HEK293 (cell line): ENCODE data around the gene ATP8B1.

Experiments used
- CTCF ChIA-PET: fragments of 350-600 bp; formaldehyde crosslinking; extraction: SDS; loops from one replicate; lab custom pipeline; 2021; ENCODE audit warnings: antibody characterized with exemption; lab: Yijun Ruan, JAX
- POLR2A ChIA-PET: fragments of 300-600 bp; formaldehyde crosslinking; extraction: SDS; loops from one replicate; lab custom pipeline; 2020; ENCODE audit warnings: antibody characterized with exemption, inconsistent platforms; lab: Yijun Ruan, JAX
- H3K27ac ChIP-seq: fragments of 200-500 bp; sonication (Bioruptor generic); 2 replicates; pipeline ENCODE4 v1.5.1; 2014; ENCODE audit warnings: low read depth, low read length, control low read depth, inconsistent platforms; ENCODE audit errors: extremely low read depth
- H3K36me3 ChIP-seq, 2 experiments: fragments of 200-500 bp in 1 of 2; sonication (Bioruptor generic) in 1 of 2; 1 replicate in 1 of 2; 2 replicates in 1 of 2; pipeline ENCODE4 v1.5.1; 2014 to 2017; ENCODE audit warnings: inconsistent platforms in 2 of 2, low read length in 2 of 2; ENCODE audit not compliant: control insufficient read depth in 2 of 2, insufficient read depth in 1 of 2
- H3K4me1 ChIP-seq: fragments of 200-500 bp; sonication (Bioruptor generic); 2 replicates; pipeline ENCODE4 v1.5.1; 2014; ENCODE audit warnings: mild to moderate bottlenecking, low read length, inconsistent platforms; ENCODE audit not compliant: control insufficient read depth, insufficient read depth
- H3K4me3 ChIP-seq: 2 replicates; pipeline ENCODE4 v1.5.1; 2011; ENCODE audit warnings: low read depth, mild to moderate bottlenecking, control low read depth, low read length, moderate library complexity
- H3K9me3 ChIP-seq: fragments of 200-500 bp; sonication (Bioruptor generic); 2 replicates; pipeline ENCODE4 v1.5.1; 2014; ENCODE audit warnings: low read depth, low read length, inconsistent platforms; ENCODE audit not compliant: control insufficient read depth, insufficient read depth
- GLIS1 ChIP-seq: fragments of 450-650 bp; formaldehyde crosslinking; IDR thresholded peaks from 2 replicates; pipeline ENCODE4 v1.5.1; 2016; ENCODE audit warnings: missing biosample characterization, missing genetic modification characterization
- HOXD13 ChIP-seq: sonication (generic); formaldehyde crosslinking; IDR thresholded peaks from 2 replicates; pipeline ENCODE4 v1.8.0; 2022; ENCODE audit warnings: missing genetic modification reagents, borderline replicate concordance
- SP2 ChIP-seq: fragments of 450-650 bp; formaldehyde crosslinking; IDR thresholded peaks from 2 replicates; pipeline ENCODE4 v1.5.1; 2016; ENCODE audit warnings: missing biosample characterization, missing genetic modification characterization
- TSHZ1 ChIP-seq: fragments of 450-650 bp; formaldehyde crosslinking; IDR thresholded peaks from 2 replicates; pipeline ENCODE4 v1.5.1; 2016; ENCODE audit warnings: missing biosample characterization, missing genetic modification characterization, borderline replicate concordance
- YY2 ChIP-seq: fragments of 450-650 bp; formaldehyde crosslinking; IDR thresholded peaks from 2 replicates; pipeline ENCODE4 v1.5.1; 2016; ENCODE audit warnings: missing biosample characterization, missing genetic modification characterization
- ZBTB11 ChIP-seq: fragments of 450-650 bp; formaldehyde crosslinking; conservative IDR thresholded peaks from 2 replicates; pipeline ENCODE4 v1.5.1; 2016; ENCODE audit warnings: low read depth, missing biosample characterization, missing genetic modification characterization
- ZBTB49 ChIP-seq: fragments of 450-650 bp; formaldehyde crosslinking; IDR thresholded peaks from 2 replicates; pipeline ENCODE4 v1.5.1; 2016; ENCODE audit warnings: missing biosample characterization, missing genetic modification characterization, low read depth
- ZNF10 ChIP-seq: fragments of 450-650 bp; formaldehyde crosslinking; IDR thresholded peaks from 2 replicates; pipeline ENCODE4 v1.5.1; 2017; ENCODE audit warnings: missing biosample characterization, missing genetic modification characterization
- ZNF169 ChIP-seq: fragments of 450-650 bp; formaldehyde crosslinking; IDR thresholded peaks from 2 replicates; pipeline ENCODE4 v1.5.1; 2016; ENCODE audit warnings: missing biosample characterization, missing genetic modification characterization
- ZNF175 ChIP-seq: fragments of 450-650 bp; formaldehyde crosslinking; IDR thresholded peaks from 2 replicates; pipeline ENCODE4 v1.5.1; 2016; ENCODE audit warnings: missing biosample characterization, missing genetic modification characterization
- ZNF214 ChIP-seq: fragments of 450-650 bp; formaldehyde crosslinking; IDR thresholded peaks from 2 replicates; pipeline ENCODE4 v1.5.1; 2017; ENCODE audit warnings: missing biosample characterization, mild to moderate bottlenecking, missing genetic modification characterization, borderline replicate concordance
- ZNF341 ChIP-seq: fragments of 450-650 bp; formaldehyde crosslinking; IDR thresholded peaks from 2 replicates; pipeline ENCODE4; 2016; ENCODE audit warnings: low read depth, missing biosample characterization, missing genetic modification characterization
- ZNF473 ChIP-seq: fragments of 450-650 bp; formaldehyde crosslinking; IDR thresholded peaks from 2 replicates; pipeline ENCODE4 v1.5.1; 2017; ENCODE audit warnings: missing biosample characterization, missing genetic modification characterization
- ZNF510 ChIP-seq: fragments of 450-650 bp; formaldehyde crosslinking; IDR thresholded peaks from 2 replicates; pipeline ENCODE4 v1.5.1; 2018; ENCODE audit warnings: mild to moderate bottlenecking, missing genetic modification characterization, missing biosample characterization; ENCODE audit not compliant: insufficient replicate concordance
- ZNF514 ChIP-seq: fragments of 450-650 bp; formaldehyde crosslinking; IDR thresholded peaks from 2 replicates; pipeline ENCODE4 v1.5.1; 2016; ENCODE audit warnings: missing biosample characterization, missing genetic modification characterization
- ZNF639 ChIP-seq: fragments of 450-650 bp; formaldehyde crosslinking; IDR thresholded peaks from 2 replicates; pipeline ENCODE4 v1.5.1; 2016; ENCODE audit warnings: missing biosample characterization, missing genetic modification characterization
- ZNF660 ChIP-seq: fragments of 450-650 bp; IDR thresholded peaks from 2 replicates; pipeline ENCODE4 v1.5.1; 2018; ENCODE audit warnings: missing biosample characterization, mild to moderate bottlenecking, missing genetic modification characterization
- ZNF664 ChIP-seq: fragments of 450-650 bp; formaldehyde crosslinking; IDR thresholded peaks from 2 replicates; pipeline ENCODE4 v1.5.1; 2016; ENCODE audit warnings: missing biosample characterization, missing genetic modification characterization
- ZSCAN30 ChIP-seq: fragments of 450-650 bp; IDR thresholded peaks from 2 replicates; pipeline ENCODE4 v1.5.1; 2018; ENCODE audit warnings: missing biosample characterization, mild to moderate bottlenecking, missing genetic modification characterization, moderate library complexity
- TF ChIP-seq, protein P1 (sequence below): fragments of 450-650 bp; IDR thresholded peaks from 2 replicates; pipeline ENCODE4 v1.5.1; 2018; ENCODE audit warnings: missing biosample characterization, missing genetic modification characterization

Gene ATP8B1

DNA sequence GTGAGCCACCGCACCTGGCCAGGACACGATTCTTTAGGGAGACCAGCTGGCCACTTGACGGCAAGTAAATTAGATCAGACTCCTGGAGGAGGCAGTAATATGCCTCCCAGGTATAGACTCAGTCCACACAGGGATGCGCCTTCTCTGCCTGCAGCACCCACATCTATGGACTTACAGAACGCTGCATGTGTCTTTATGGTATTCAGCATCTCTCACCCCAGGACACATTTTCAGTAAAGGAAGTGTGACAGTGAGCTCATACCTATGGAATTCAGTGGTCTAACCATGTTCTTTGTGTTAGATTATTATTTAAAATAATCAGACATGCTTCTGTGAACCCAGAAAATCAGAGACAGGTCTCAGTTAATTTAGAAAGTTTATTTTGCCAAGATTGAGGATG lies 175.6 kb downstream of the ATP8B1 start (continued):
- no peak for TF ChIP-seq ZBTB11 (tag by site-specific recombination)
- no peak for TF ChIP-seq ZBTB49 (tag by site-specific recombination)
- TF ChIP-seq, protein P1, sequence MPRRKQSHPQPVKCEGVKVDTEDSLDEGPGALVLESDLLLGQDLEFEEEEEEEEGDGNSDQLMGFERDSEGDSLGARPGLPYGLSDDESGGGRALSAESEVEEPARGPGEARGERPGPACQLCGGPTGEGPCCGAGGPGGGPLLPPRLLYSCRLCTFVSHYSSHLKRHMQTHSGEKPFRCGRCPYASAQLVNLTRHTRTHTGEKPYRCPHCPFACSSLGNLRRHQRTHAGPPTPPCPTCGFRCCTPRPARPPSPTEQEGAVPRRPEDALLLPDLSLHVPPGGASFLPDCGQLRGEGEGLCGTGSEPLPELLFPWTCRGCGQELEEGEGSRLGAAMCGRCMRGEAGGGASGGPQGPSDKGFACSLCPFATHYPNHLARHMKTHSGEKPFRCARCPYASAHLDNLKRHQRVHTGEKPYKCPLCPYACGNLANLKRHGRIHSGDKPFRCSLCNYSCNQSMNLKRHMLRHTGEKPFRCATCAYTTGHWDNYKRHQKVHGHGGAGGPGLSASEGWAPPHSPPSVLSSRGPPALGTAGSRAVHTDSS (tag by site-specific recombination), result no peak
- no peak for TF ChIP-seq SP2 (tag by site-specific recombination)
- TF ChIP-seq GLIS1 (tag by site-specific recombination), result no peak
- TF ChIP-seq ZNF664 (tag by site-specific recombination), result no peak
- no peak for TF ChIP-seq YY2 (tag by site-specific recombination)
- TF ChIP-seq ZNF175, result no peak
- no peak for TF ChIP-seq ZNF514 (tag by site-specific recombination)
- no peak for TF ChIP-seq ZNF214 (tag by site-specific recombination)
- TF ChIP-seq, all 188 proteins: peak for 0

DNA sequence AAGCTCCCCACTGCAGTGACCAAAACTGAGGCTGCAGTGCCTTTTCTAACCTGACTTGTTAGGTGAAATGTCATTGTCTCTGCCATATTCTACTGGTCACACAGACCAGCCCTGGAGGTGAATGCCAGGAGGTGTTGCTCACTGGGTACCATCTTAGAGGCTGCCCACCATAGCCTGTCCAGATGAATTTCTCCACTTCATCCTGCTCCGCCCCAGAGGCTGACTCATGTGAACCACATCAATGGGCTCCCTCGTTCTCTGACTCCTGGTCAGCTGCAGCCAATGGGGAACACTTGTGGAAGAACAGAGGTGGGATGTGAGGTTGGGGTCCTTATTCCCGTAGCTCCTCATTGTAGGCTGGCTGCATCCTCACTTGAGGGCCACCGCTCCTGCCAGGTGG lies 178.1 kb downstream of the ATP8B1 start:
- ChIA-PET CTCF (interaction anchor here (0.9 to 1.0 kb wide), 2 partner anchors 257 to 500 kb away, joined by 3 to 5 read pairs; no protein-coding TSS in a partner anchor), POLR2A (interaction anchor here (0.7 kb wide), 1 partner anchor 63 kb away, joined by 5 read pairs; no protein-coding TSS in a partner anchor)
- peaks cover 0 to 2% of the 10 kb centered on the region in 2 experiments; a peak in 1 of 3 replicates for H3K36me3 ChIP-seq
- H3K4me1 ChIP-seq, result no peaks in the 10 kb centered on the region
- no peak overlapping the region for H3K4me3 ChIP-seq
- no peaks in the 10 kb centered on the region for H3K9me3 ChIP-seq
- TF ChIP-seq ZNF10 (tag by site-specific recombination), result no peak
- TF ChIP-seq TSHZ1 (tag by site-specific recombination), result no peak
- TF ChIP-seq ZNF169 (tag by site-specific recombination), result no peak
- TF ChIP-seq ZNF639 (tag by site-specific recombination), result no peak
- no peak for TF ChIP-seq ZNF473 (tag by site-specific recombination)
- TF ChIP-seq ZNF510 (tag by site-specific recombination), result no peak
- TF ChIP-seq HOXD13 (CRISPR knock-in tag), result no peak
- no peak for TF ChIP-seq ZNF341
- TF ChIP-seq ZNF660 (tag by site-specific recombination), result no peak
- TF ChIP-seq ZSCAN30 (tag by site-specific recombination), result no peak
- H3K27ac ChIP-seq, result no peak overlapping the region
